Tibial nerve (tissue), 4 donors: Measurements from ENCODE around the gene C22orf39.

Experiments used
- EP300 ChIP-seq, 2 donors: sonication (generic); formaldehyde crosslinking; IDR thresholded peaks; one replicate each; pipeline ENCODE4 v1.6.1; 2017; ENCODE audit warnings: antibody characterized with exemption in 2 of 2, mild to moderate bottlenecking in 1 of 2
- POLR2A ChIP-seq, 2 donors: fragments of 450-650 bp; IDR thresholded peaks; one replicate each; pipeline ENCODE4 v1.6.1; 2017; ENCODE audit warnings: antibody characterized with exemption in 2 of 2, mild to moderate bottlenecking in 2 of 2, moderate library complexity in 2 of 2
- TF ChIP-seq, protein P1 (sequence below), 5 experiments: fragments of 200-600 bp in 3 of 5; fragments of 450-650 bp in 2 of 5; sonication (generic) in 3 of 5; IDR thresholded peaks; one replicate each; pipeline ENCODE4 v1.5.1; 2016 to 2019; ENCODE audit warnings: antibody characterized with exemption in 5 of 5, mild to moderate bottlenecking in 3 of 5, moderate library complexity in 2 of 5

DNA sequence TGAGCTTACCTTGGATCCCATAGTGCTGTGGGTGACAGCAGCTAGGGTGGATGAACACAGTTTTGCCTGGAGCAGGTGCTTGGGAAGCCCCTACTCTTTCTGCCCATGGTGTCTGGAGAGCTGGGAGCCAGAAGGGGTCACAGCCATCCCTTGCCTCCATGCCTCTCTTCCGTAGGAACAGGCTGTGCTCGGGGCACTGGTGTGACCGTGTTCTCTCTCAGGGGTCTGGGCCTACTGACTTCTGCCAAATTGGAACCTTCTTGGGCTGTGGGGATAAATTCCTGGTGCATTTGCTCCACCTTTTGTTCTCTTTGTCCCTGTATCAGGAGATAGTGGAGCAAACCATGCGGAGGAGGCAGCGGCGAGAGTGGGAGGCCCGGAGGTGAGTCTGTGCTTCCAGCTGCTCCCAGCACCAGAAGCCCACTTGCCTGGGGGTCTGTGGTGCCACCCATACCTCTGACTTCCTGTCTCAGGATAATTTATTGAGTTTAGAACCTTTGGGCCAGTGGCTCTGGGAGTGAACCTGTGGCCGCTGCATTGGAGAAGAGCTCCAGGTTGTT lies 46.6 kb upstream of the C22orf39 start:
- TF ChIP-seq, protein P1, sequence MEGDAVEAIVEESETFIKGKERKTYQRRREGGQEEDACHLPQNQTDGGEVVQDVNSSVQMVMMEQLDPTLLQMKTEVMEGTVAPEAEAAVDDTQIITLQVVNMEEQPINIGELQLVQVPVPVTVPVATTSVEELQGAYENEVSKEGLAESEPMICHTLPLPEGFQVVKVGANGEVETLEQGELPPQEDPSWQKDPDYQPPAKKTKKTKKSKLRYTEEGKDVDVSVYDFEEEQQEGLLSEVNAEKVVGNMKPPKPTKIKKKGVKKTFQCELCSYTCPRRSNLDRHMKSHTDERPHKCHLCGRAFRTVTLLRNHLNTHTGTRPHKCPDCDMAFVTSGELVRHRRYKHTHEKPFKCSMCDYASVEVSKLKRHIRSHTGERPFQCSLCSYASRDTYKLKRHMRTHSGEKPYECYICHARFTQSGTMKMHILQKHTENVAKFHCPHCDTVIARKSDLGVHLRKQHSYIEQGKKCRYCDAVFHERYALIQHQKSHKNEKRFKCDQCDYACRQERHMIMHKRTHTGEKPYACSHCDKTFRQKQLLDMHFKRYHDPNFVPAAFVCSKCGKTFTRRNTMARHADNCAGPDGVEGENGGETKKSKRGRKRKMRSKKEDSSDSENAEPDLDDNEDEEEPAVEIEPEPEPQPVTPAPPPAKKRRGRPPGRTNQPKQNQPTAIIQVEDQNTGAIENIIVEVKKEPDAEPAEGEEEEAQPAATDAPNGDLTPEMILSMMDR (IDR thresholded peaks at IDR 0.05) = no peak
- TF ChIP-seq POLR2A (IDR thresholded peaks at IDR 0.05) (no peak), EP300 (IDR thresholded peaks at IDR 0.05) (no peak)
